ENCODE results near the gene SPOUT1. TPM values are rescaled to one million over a fixed set of nuclear protein-coding genes. Genes with fewer than 3 reads are reported as not detected.
A peak's percentile ranks its signal among the peaks of the same experiment; 100 is the strongest.
"Not testable (repeated sequence)": the region's sequence is repeated elsewhere in the genome, so short reads cannot be mapped to it uniquely, and the experiment has no call there.

The SPOUT1 gene
- total RNA-seq, 1 donor: 10.1 TPM

DNA sequence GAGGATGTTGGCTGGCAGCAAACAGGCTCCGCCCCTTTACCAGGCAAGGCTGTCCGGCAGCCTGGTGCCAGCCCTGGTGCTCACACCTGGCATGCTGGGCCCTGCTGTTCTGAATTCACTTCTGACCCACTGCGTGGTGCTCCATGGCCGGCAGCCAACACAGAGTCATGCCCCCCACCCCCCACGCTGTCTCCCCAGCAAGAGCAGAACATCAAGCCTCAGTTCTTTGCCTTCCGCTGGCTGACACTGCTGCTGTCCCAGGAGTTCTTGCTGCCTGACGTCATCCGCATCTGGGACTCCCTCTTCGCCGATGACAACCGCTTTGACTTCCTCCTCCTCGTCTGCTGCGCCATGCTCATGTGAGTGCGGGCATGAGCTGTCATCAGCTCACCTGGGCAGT, 23.9 kb downstream of the SPOUT1 start:
- TF ChIP-seq, protein P1, sequence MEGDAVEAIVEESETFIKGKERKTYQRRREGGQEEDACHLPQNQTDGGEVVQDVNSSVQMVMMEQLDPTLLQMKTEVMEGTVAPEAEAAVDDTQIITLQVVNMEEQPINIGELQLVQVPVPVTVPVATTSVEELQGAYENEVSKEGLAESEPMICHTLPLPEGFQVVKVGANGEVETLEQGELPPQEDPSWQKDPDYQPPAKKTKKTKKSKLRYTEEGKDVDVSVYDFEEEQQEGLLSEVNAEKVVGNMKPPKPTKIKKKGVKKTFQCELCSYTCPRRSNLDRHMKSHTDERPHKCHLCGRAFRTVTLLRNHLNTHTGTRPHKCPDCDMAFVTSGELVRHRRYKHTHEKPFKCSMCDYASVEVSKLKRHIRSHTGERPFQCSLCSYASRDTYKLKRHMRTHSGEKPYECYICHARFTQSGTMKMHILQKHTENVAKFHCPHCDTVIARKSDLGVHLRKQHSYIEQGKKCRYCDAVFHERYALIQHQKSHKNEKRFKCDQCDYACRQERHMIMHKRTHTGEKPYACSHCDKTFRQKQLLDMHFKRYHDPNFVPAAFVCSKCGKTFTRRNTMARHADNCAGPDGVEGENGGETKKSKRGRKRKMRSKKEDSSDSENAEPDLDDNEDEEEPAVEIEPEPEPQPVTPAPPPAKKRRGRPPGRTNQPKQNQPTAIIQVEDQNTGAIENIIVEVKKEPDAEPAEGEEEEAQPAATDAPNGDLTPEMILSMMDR (IDR thresholded peaks at IDR 0.05; ENCODE audit: extremely low read depth, low read depth, low read length): no peak
- Histone ChIP-seq H2AFZ (ENCODE audit: low read length) (no peak overlapping the region), H3K36me3 (ENCODE audit: insufficient read depth, low read length) (peaks cover 38% of the 10 kb centered on the region), H3K4me3 (ENCODE audit: insufficient read depth, low read length) (no peak overlapping the region), H3K4me1 (ENCODE audit: insufficient read depth, low read length) (no peaks in the 10 kb centered on the region), H4K20me1 (ENCODE audit: insufficient read depth, low read length) (no peaks in the 10 kb centered on the region), H3K4me2 (ENCODE audit: insufficient read depth, low read length) (no peak overlapping the region), H3K9me3 (ENCODE audit: low read depth, low read length) (no peaks in the 10 kb centered on the region), H3K27ac (ENCODE audit: low read depth, low read length) (no peak overlapping the region), H3K79me2 (ENCODE audit: insufficient read depth, low read length) (no peaks in the 10 kb centered on the region), H3K27me3 (ENCODE audit: insufficient read depth, low read length) (no peaks in the 10 kb centered on the region)
- DNase-seq (ENCODE audit: insufficient read length, low spot score, missing footprints): peak; percentile 45

DNA sequence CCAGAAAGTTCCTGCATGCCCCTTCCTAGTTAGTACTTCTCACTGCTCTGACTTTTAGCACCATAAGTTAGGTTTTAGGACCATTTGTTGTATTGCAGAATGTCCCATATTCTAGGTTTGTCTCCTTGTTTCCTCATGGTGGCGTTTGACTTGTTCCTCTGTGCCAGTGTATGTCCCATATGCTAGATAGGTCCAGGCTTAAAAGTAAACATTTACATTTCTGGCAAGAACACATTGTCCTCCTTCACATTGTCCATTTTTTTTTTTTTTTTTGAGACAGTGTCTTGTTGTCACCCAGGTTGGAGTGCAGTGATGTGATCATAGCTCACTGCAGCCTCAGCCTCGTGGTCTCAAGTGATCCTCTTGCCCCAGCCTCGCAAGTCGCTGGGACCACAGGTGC, 27.1 kb downstream of the SPOUT1 start:
- Histone ChIP-seq H4K20me1 (ENCODE audit: insufficient read depth, low read length) (no peaks in the 10 kb centered on the region), H3K4me1 (ENCODE audit: insufficient read depth, low read length) (no peaks in the 10 kb centered on the region), H3K36me3 (ENCODE audit: insufficient read depth, low read length) (peaks cover 60% of the 10 kb centered on the region), H3K4me3 (ENCODE audit: insufficient read depth, low read length) (no peak overlapping the region), H2AFZ (ENCODE audit: low read length) (no peak overlapping the region), H3K27me3 (ENCODE audit: insufficient read depth, low read length) (no peaks in the 10 kb centered on the region), H3K9me3 (ENCODE audit: low read depth, low read length) (no peaks in the 10 kb centered on the region), H3K27ac (ENCODE audit: low read depth, low read length) (no peak overlapping the region), H3K79me2 (ENCODE audit: insufficient read depth, low read length) (no peaks in the 10 kb centered on the region), H3K4me2 (ENCODE audit: insufficient read depth, low read length) (no peak overlapping the region)
- no peak for DNase-seq (ENCODE audit: insufficient read length, low spot score, missing footprints)
- TF ChIP-seq, protein P1 (IDR thresholded peaks at IDR 0.05; ENCODE audit: extremely low read depth, low read depth, low read length): no peak

DNA sequence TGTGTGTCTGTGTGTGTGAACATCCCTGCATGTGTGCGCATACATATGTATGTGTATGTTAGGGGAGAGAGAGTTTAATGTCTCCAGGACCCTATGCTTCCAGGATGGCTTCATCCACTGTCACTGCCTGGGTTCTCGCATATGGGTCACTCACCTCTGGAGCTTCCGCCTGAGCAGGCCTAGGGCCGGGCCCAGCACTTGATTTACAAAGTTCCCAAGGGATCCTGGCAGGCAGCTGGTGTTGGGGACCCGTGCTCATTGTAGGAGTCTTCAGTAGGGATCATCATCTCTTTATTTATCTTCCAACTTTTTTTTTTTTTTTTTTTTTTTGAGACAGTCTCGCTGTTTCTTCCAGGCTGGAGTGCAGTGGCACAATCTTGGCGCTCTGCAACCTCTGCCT, 29.5 kb downstream of the SPOUT1 start:
- Histone ChIP-seq H3K27ac (ENCODE audit: low read depth, low read length) (no peak overlapping the region), H3K4me3 (ENCODE audit: insufficient read depth, low read length) (no peak overlapping the region), H3K9me3 (ENCODE audit: low read depth, low read length) (no peaks in the 10 kb centered on the region), H3K4me1 (ENCODE audit: insufficient read depth, low read length) (no peaks in the 10 kb centered on the region), H3K36me3 (ENCODE audit: insufficient read depth, low read length) (peaks cover 59% of the 10 kb centered on the region), H3K27me3 (ENCODE audit: insufficient read depth, low read length) (no peaks in the 10 kb centered on the region), H2AFZ (ENCODE audit: low read length) (no peak overlapping the region), H3K4me2 (ENCODE audit: insufficient read depth, low read length) (no peak overlapping the region), H3K79me2 (ENCODE audit: insufficient read depth, low read length) (no peaks in the 10 kb centered on the region), H4K20me1 (ENCODE audit: insufficient read depth, low read length) (no peaks in the 10 kb centered on the region)
- TF ChIP-seq, protein P1 (IDR thresholded peaks at IDR 0.05; ENCODE audit: extremely low read depth, low read depth, low read length): no peak
- no peak for DNase-seq (ENCODE audit: insufficient read length, low spot score, missing footprints)

DNA sequence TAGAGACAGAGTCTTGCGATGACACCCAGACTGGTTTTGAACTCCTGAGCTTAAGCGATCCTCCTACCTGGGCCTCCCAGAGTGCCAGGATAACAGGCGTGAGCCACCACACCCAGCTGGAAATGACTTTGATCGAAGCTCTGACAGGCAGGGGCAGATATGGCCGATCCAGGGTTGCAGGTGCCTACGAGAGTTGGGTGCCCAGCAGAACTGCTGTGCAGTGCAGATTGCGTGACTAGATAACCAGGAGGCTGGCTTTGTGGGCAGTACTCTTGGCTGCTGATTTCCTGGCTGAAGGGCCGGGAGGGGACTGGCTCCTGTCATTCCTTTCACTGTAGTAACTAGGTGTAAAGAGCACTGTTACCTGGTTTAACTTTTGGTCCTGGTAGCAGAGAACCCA, 30.7 kb downstream of the SPOUT1 start:
- Histone ChIP-seq H3K27me3 (ENCODE audit: insufficient read depth, low read length) (no peaks in the 10 kb centered on the region), H3K4me2 (ENCODE audit: insufficient read depth, low read length) (no peak overlapping the region), H4K20me1 (ENCODE audit: insufficient read depth, low read length) (no peaks in the 10 kb centered on the region), H2AFZ (ENCODE audit: low read length) (no peak overlapping the region), H3K4me1 (ENCODE audit: insufficient read depth, low read length) (no peaks in the 10 kb centered on the region), H3K4me3 (ENCODE audit: insufficient read depth, low read length) (no peak overlapping the region), H3K27ac (ENCODE audit: low read depth, low read length) (no peak overlapping the region), H3K9me3 (ENCODE audit: low read depth, low read length) (no peaks in the 10 kb centered on the region), H3K36me3 (ENCODE audit: insufficient read depth, low read length) (peaks cover 64% of the 10 kb centered on the region), H3K79me2 (ENCODE audit: insufficient read depth, low read length) (no peaks in the 10 kb centered on the region)
- DNase-seq (ENCODE audit: insufficient read length, low spot score, missing footprints): no peak
- TF ChIP-seq, protein P1 (IDR thresholded peaks at IDR 0.05; ENCODE audit: extremely low read depth, low read depth, low read length): no peak

DNA sequence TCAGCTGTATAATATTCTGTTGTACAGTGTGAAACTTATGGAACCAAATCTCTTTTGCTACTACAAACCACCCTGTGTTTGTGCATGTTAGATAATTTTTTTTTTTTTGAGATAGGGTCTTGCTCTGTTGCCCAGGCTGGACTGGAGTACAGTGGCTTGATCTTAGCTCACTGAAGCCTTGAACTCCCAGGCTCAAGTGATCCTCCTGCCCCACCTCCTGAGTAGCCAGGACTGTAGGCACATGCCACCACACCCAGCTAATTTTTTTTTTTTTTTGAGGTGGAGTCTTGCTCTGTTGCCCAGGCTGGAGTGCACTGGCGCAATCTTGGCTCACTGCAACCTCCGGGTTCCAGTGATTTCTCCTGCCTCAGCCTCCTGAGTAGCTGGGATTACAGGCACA, 34.6 kb downstream of the SPOUT1 start:
- H3K79me2 ChIP-seq (ENCODE audit: insufficient read depth, low read length); H3K27ac ChIP-seq (ENCODE audit: low read depth, low read length); H3K4me1 ChIP-seq (ENCODE audit: insufficient read depth, low read length); H3K4me2 ChIP-seq (ENCODE audit: insufficient read depth, low read length); H3K27me3 ChIP-seq (ENCODE audit: insufficient read depth, low read length); H3K4me3 ChIP-seq (ENCODE audit: insufficient read depth, low read length); H4K20me1 ChIP-seq (ENCODE audit: insufficient read depth, low read length); H2AFZ ChIP-seq (ENCODE audit: low read length); DNase-seq (ENCODE audit: insufficient read length, low spot score, missing footprints); H3K9me3 ChIP-seq (ENCODE audit: low read depth, low read length): not testable (repeated sequence)
- H3K36me3 ChIP-seq (ENCODE audit: insufficient read depth, low read length): peaks cover 72% of the 10 kb centered on the region
